Mucosa of gallbladder (tissue), 1 donor: Measurements from ENCODE around the gene FAM236B. TPM values are rescaled to one million over a fixed set of nuclear protein-coding genes. Genes with fewer than 3 reads are reported as not detected.
"Not testable (repeated sequence)": the region's sequence is repeated elsewhere in the genome, so short reads cannot be mapped to it uniquely, and the experiment has no call there.

Source experiments
- DNase-seq: peaks from one replicate; pipeline ENCODE4 v3.0.0-alpha.2; 2020; ENCODE audit warnings: low spot score
- total RNA-seq: library from RNA; stranded (reverse); gene quantifications from one replicate; pipeline ENCODE4 v1.2.1, GENCODE V29; 2021
- donor health status: DM: no; HTN: no; CAD: no.

The FAM236B gene
- total RNA-seq = not detected

DNA sequence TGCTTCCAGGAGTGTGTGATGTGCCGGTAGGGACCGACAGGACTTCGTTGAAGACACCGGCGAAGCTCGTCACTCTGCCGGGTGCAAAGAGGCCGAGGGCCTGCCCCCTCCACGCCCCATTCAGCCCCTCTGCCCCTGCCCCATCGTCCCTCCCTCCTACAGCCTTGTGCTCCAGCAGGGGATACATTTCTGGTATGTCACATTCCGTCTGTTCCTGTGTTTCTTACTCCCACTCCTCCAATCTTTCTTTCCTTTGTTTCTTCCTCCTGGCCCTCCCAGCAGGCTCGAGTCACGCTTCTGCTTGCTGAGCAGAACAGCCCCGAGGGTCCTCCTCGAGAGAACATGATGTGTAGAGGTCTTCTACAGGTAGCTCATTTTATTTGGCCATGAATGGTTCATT is at the start of gene FAM236B:
Gene FAM236B, minus strand, starts transcription at position 101 of the 400 bp plus-strand sequence. Its CDS starts 100 bp downstream, at position 1.
- DNase-seq = not testable (repeated sequence)

DNA sequence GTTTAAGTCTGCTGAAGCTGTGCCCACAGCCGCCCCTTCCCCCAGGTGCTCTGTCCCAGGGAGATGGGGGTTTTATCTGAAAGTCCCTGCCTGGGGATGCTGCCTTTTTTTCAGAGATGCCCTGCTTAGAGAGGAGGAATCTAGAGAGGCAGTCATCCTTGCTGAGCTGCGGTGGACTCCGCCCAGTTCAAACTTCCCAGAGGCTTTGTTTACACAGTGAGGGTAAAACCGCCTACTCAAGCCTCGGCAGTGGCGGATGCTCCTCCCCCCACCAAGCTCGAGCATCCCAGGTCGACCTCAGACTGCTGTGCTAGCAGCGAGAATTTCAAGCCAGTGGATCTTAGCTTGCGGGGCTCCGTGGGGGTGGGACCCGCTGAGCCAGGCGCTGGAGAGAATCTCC is 48.2 kb upstream of the FAM236B start:
- not testable (repeated sequence) for DNase-seq

DNA sequence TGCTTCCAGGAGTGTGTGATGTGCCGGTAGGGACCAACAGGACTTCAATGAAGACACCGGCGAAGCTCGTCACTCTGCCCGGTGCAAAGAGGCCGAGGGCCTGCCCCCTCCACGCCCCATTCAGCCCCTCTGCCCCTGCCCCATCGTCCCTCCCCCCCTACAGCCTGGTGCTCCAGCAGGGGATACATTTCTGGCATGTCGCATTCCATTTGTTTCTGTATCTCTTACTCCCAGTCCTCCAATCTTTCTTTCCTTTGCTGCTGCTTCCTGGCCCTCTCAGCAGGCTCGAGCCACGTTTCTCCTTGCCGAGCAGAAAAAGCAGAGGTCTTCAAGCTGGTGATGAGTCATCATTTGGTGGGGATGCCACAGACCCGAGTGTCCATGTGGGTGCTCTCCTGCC is 25.6 kb upstream of the FAM236B start, which contains the start of gene FAM236D:
Gene FAM236D, minus strand, starts transcription at position 101 of the 400 bp plus-strand sequence. Its CDS starts 100 bp downstream, at position 1.
- not testable (repeated sequence) for DNase-seq

DNA sequence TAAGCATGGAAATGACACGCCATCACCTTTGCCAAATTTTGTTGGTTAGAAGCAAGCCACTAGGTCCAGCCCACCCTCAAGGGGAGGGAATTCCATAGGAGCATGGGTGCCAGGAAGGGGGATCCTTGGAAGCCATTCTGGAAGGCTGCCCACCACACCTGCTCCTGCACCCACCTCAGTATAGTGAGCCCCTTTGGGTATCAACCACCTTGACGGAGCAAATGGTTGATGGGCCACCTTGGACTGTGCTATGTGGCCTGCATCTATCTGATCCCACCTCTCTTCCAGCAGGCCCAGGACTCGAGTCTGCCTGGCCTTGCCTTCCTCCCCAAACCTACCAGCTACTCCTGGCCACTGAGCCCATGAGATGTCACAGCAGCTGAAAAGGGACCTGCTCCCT is 7.9 kb upstream of the FAM236B start:
- not testable (repeated sequence) for DNase-seq

DNA sequence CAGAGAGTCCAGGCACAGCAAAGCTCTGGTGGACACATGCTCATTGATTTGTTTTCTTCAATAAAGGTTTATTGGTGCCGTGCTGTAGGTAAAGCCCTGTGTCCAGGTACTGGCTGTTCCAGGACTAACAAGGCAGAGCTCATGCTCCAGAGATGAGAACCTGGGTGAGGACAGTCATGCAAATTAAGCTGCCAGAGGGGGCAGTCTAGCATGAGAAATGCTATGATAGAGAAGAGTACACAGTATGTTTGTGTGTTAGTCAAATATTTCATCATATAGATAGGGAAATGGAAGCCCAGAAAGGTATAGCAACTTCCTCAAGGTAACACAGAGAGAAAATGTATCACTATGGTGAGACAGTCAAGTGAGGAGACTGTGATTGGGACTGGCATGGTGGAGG is 5.7 kb upstream of the FAM236B start:
- not testable (repeated sequence) for DNase-seq

DNA sequence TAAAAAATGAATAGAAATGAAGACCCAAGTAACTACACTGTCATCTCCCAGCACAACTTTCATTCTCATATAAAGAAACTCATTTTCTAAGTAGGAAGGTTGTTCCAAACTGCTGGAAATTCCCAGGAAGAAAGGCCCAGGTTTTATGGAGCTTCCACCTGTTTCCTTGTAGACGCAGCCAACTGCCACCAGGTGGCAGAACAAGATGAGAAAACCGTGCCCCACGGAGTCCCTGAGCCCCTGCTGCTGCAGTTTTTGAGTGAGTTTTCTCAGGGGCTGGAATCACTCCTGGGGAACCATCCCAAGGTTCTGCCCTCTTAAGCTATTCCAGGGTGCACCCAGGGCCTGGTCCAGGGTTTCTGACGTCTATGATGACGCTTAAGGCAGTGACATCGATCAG is 1.5 kb upstream of the FAM236B start:
- DNase-seq = not testable (repeated sequence)

DNA sequence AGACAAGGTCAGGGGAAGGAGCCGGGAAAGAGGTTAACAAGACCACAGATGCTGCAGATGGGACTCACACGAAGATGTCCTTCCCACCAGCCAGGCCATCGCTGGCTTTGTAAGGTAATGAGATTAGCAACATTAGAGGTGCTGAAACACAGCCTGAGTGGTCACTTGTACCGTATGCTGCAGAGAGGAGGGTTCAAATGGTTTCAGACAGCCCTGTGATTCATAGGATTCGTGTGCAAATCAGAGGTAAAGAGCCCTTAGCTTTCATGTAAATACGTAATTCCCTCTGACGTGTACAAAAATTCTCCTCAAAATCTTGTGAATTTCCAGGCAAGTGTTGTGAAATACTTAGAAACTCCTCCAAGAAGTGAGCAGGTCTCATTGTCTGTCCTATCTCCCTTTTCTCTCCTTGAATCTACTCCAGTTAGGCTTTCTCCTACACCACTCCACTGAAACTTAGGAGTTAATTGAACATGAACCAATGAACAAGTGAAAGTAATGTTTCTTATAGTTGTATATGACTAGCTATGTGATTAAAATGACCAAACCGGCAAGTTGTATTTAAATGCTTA is 991 bp upstream of the FAM236B start:
- not testable (repeated sequence) for DNase-seq

DNA sequence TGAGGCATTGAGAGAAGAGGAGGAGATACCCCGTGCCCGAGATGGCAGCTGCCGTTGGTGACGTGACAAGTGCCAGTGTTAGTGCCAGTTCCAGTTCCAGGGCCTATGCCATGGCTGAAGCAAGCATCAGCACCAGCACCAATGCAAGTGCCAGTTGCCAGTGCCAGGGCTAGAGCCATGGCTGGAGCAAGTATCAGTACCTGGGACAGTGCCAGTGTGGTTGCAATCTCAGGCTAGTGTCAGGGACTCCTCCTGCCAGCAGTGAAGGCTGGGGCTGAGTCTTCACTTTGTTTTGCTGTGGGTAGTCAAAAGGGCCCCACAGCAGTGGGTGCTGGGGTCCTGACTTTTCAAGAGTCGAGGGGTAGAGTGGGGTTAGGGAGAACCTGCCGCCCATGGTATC is 4.3 kb downstream of the FAM236B start:
- not testable (repeated sequence) for DNase-seq

DNA sequence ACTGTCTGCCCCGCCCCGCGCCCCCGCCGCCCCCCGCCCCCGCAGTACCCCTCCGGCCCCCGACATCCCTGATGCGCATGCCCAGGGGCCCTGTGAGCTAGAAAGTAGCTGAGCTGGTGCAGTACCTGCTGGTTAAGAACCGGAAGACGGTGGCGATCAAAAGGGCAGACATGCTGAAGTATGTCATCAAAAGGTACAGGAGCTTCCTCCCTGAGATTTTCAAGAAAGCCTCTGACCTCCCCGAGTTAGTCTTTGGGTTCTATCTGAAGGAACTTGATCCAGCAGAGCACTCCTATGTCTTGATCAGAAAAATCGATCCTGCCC is 5.0 kb downstream of the FAM236B start:
- not testable (repeated sequence) for DNase-seq

DNA sequence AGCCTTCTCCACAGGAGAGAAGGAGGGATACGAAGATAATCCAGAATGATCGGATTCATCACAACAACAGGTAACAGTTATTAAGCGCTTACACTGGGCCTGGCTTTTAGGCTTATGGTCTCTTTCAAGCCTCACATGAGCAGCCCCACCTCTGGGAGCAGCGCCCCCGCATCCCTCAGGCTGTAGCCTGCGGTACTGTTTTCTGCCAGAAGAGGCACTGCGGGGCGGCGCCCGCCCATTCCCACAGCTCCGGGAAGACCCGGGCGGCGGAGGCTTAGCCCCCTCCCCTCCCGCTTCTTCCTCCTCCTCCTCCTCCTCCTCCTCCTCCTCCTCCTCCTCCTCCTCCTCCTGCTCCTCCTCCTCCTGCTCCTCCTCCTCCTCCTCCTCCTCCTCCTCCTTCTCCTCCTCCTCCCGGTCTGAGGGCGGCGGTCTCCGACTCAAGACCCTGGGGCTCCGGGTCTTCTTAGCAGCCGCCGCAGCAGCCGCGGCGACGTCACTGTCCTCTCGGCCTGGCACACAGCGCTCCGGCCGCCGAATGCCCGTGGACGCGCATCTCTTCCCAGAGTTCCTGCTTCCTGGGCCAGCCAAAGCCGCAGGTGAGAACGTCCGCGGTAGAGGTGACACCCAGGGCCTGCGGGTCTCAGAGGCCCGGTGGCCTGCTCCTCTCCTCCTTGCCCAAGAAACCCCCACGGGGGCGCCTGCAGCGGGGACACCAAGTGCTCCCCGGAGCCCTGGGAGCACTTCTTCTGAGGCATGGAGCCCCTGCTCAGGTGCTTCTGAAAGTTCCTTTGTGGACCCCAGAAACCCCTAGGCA is 5.6 kb downstream of the FAM236B start, which contains the start of gene DMRTC1B:
Gene DMRTC1B, plus strand, starts transcription at position 238 of the 814 bp plus-strand sequence. CDS start 68,246 bp downstream, outside the sequence.
- not testable (repeated sequence) for DNase-seq

DNA sequence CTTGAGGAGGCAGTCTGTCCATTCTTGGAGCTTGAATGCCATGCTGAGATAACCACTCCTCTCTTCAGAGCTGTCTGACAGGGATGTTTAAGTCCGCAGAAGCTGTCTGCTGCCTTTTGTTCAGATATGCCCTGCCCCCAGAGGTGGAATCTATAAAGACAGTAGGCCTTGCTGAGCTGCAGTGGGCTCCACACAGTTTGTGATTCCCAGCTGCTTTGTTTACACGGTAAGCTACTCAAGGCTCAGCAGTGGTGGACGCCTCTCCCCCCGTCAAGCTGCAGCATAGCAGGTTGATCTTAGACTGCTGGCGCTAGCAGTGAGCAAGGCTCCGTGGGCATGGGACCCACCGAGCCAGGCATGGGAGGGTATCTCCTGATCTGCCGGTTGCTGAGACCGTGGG is 22.0 kb downstream of the FAM236B start:
- not testable (repeated sequence) for DNase-seq

DNA sequence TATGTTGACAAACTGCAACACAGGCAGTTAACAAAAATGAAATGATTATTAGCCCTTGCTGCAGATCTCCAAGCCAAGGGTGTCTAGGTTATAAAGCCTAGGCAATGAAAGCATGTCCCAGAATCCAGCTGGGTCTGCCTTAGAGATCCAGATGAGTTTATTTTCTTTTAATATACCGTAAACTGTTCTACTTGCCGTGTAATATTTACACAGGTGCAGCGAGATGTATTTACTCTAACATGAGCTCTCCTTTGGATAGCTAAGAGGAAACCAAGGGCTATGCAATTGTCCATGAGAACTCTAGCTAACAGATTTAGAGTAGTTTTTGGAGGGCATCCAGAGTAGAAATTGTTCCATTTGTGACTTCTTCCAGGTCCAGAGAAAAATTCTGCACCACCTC is 33.9 kb downstream of the FAM236B start:
- DNase-seq = not testable (repeated sequence)

DNA sequence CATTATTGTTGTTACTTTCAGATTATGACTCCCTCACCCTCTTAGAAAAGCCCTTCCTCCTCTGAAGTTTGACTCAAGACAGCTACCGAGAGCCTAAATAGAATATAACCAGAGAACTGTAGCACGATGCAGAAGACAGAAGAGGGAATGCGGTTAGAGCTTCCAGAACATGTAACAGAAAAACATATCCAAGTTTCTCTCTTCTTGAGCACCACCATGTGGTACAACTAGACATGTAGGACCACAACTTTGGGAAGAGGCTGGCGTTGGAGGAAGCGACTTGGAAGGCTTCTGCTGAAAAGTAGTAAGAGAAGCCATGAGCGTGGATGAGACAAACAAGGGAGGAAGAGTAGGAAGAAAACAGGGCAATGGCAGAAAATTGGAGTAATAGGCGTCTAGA is 36.9 kb downstream of the FAM236B start:
- not testable (repeated sequence) for DNase-seq

DNA sequence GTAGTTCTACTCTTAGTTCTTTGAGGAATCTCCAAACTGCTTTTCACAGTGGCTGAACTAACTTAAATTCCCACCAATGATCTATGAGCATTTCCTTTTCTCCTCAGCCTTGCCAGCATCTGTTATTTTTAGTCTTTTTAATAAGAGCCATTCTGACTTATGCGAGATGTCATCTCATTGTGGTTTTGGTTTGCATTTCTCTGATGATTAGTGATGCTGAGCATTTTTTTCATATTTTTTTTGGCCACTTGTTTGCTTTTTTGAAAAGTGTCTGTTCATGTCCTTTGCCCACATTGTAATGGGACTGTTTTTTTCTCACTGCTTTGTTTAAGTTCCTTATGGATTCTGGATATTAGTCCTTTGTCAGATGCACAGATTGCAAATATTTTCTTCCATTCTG is 46.9 kb downstream of the FAM236B start:
- no peak for DNase-seq

DNA sequence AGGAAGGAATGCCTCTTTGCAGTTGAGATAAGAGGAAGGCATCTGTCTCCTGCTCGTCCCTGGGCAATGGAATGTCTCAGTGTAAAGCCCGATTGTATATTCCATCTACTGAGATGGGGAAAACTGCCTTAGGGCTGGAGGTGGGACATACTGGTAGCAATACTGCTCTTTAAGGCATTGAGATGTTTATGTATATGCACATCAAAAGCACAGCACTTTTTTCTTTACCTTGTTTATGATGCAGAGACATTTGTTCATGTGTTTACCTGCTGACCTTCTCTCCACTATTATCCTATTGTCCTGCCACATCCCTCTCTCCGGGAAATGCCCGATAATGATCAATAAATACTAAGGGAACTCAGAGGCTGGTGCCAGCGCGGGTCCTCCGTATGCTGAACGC is 48.8 kb downstream of the FAM236B start:
- DNase-seq = not testable (repeated sequence)

Other genes with a start within 250 kb of the FAM236B start
- gene HDAC8, start 209.8 kb downstream of the FAM236B start, total RNA-seq = 28.7 TPM
- gene PHKA1, start 68.4 kb downstream of the FAM236B start, total RNA-seq = 9.6 TPM
- not detected for gene DMRTC1B, start 5.8 kb downstream of the FAM236B start, total RNA-seq
- gene FAM236D, start 25.6 kb upstream of the FAM236B start, total RNA-seq = not detected
- not detected for gene FAM236C, start 130.0 kb upstream of the FAM236B start, total RNA-seq
- gene FAM236A, start 155.5 kb upstream of the FAM236B start, total RNA-seq = not detected
- not detected for gene DMRTC1, start 161.2 kb upstream of the FAM236B start, total RNA-seq
- not detected for gene PABPC1L2B, start 220.3 kb upstream of the FAM236B start, total RNA-seq